Measurements from ENCODE around the gene DSCAML1. TPM values are rescaled to one million over a fixed set of nuclear protein-coding genes. Genes with fewer than 3 reads are reported as not detected.

DSCAML1 gene
- total RNA-seq, 1 donor from 2014 or later = 8.0 TPM

- no peak for DNase-seq (ENCODE audit: low spot score)
Observed at GRCh38 chr11:117378976-117379865, 417.8 kb downstream of the DSCAML1 start.

Other genes with a start within 250 kb of the DSCAML1 start
- gene FXYD2, start 27.5 kb upstream of the DSCAML1 start, total RNA-seq = 1,539 TPM
- 185 TPM for gene FXYD6, start 79.4 kb upstream of the DSCAML1 start, total RNA-seq
- 0.63 TPM for gene TMPRSS13, start 132.2 kb upstream of the DSCAML1 start, total RNA-seq
- gene IL10RA, start 189.2 kb upstream of the DSCAML1 start, total RNA-seq = 29.3 TPM